Activated effector memory CD4-positive, alpha-beta T cell treated with Interleukin-2 at 50 U/mL for 16 hours (primary cell): Measurements from ENCODE around the gene IQGAP2.

Experiments
- DNase-seq: peaks from one replicate; pipeline ENCODE4 v3.0.0-alpha.2; 2020

Gene IQGAP2

GRCh38 chr5:76456258-76456657 lies 53.2 kb downstream of the IQGAP2 start:
- no peak for DNase-seq

GRCh38 chr5:76457674-76458485 lies 54.8 kb downstream of the IQGAP2 start:
- DNase-seq, result no peak

- DNase-seq, result no peak
These were observed 55.4 kb downstream of the IQGAP2 start for GRCh38 chr5:76458486-76458830.

GRCh38 chr5:76460104-76460503 lies 57.0 kb downstream of the IQGAP2 start:
- DNase-seq, result no peak

- DNase-seq, result no peak
These were observed 59.1 kb downstream of the IQGAP2 start for GRCh38 chr5:76462097-76462667.

GRCh38 chr5:76467216-76467615 lies 64.1 kb downstream of the IQGAP2 start:
- no peak for DNase-seq

- DNase-seq, result no peak
These were observed 65.7 kb downstream of the IQGAP2 start for GRCh38 chr5:76468635-76469425.

GRCh38 chr5:76469656-76470290 lies 66.7 kb downstream of the IQGAP2 start:
- DNase-seq, result no peak

- no peak for DNase-seq
These were observed 67.9 kb downstream of the IQGAP2 start for GRCh38 chr5:76470976-76471375.

GRCh38 chr5:76471406-76471805 lies 68.3 kb downstream of the IQGAP2 start:
- DNase-seq, result no peak

GRCh38 chr5:76471987-76472334 lies 68.9 kb downstream of the IQGAP2 start:
- DNase-seq, result no peak

GRCh38 chr5:76472335-76473008 lies 69.4 kb downstream of the IQGAP2 start:
- DNase-seq, result no peak

- DNase-seq, result no peak
These were observed 69.9 kb downstream of the IQGAP2 start for GRCh38 chr5:76473009-76473336.

GRCh38 chr5:76473661-76474060 lies 70.6 kb downstream of the IQGAP2 start:
- DNase-seq, result peak; percentile 51

- DNase-seq, result no peak
These were observed 71.3 kb downstream of the IQGAP2 start for GRCh38 chr5:76474377-76474776.

GRCh38 chr5:76475385-76475784 lies 72.3 kb downstream of the IQGAP2 start:
- no peak for DNase-seq

GRCh38 chr5:76475936-76476335 lies 72.9 kb downstream of the IQGAP2 start:
- DNase-seq, result no peak

- no peak for DNase-seq
These were observed 73.5 kb downstream of the IQGAP2 start for GRCh38 chr5:76476474-76477038.

GRCh38 chr5:76477061-76477460 lies 74.0 kb downstream of the IQGAP2 start:
- no peak for DNase-seq

- no peak for DNase-seq
These were observed 74.5 kb downstream of the IQGAP2 start for GRCh38 chr5:76477571-76477970.

- DNase-seq, result no peak
These were observed 76.2 kb downstream of the IQGAP2 start for GRCh38 chr5:76479281-76479680.

GRCh38 chr5:76479973-76480667 lies 77.0 kb downstream of the IQGAP2 start:
- DNase-seq, result no peak
